Epithelial cell of proximal tubule (primary cell): Measurements from ENCODE around the gene CBFA2T3. TPM values are rescaled to one million over a fixed set of nuclear protein-coding genes. Genes with fewer than 3 reads are reported as not detected.
"Not testable (repeated sequence)": the region's sequence is repeated elsewhere in the genome, so short reads cannot be mapped to it uniquely, and the experiment has no call there.

Experiments used
- DNase-seq: peaks from one replicate; pipeline ENCODE4 v3.0.0-alpha.2; 2011; ENCODE audit warnings: low read depth
- H3K4me3 ChIP-seq: 2 replicates; pipeline ENCODE4 v1.5.1; 2011; ENCODE audit warnings: low read depth, mild to moderate bottlenecking, low read length
- total RNA-seq: library from RNA; depleted of rRNA; stranded (reverse); fragments of >200 nt; gene quantifications from 2 replicates; pipeline ENCODE4 v1.2.3, GENCODE V29; 2015
- TF ChIP-seq, protein P1 (sequence below): conservative IDR thresholded peaks from 2 replicates; pipeline ENCODE4 v1.5.1; 2012; ENCODE audit warnings: low read depth, mild to moderate bottlenecking, low read length

CBFA2T3 gene
- total RNA-seq, 1 donor from 2014 or later: 0.86 TPM

GRCh38 chr16:89011909-89012621 lies 35.1 kb upstream of the CBFA2T3 start:
- TF ChIP-seq, protein P1, sequence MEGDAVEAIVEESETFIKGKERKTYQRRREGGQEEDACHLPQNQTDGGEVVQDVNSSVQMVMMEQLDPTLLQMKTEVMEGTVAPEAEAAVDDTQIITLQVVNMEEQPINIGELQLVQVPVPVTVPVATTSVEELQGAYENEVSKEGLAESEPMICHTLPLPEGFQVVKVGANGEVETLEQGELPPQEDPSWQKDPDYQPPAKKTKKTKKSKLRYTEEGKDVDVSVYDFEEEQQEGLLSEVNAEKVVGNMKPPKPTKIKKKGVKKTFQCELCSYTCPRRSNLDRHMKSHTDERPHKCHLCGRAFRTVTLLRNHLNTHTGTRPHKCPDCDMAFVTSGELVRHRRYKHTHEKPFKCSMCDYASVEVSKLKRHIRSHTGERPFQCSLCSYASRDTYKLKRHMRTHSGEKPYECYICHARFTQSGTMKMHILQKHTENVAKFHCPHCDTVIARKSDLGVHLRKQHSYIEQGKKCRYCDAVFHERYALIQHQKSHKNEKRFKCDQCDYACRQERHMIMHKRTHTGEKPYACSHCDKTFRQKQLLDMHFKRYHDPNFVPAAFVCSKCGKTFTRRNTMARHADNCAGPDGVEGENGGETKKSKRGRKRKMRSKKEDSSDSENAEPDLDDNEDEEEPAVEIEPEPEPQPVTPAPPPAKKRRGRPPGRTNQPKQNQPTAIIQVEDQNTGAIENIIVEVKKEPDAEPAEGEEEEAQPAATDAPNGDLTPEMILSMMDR: no peak
- no peak overlapping the region for H3K4me3 ChIP-seq
- no peak for DNase-seq

DNA sequence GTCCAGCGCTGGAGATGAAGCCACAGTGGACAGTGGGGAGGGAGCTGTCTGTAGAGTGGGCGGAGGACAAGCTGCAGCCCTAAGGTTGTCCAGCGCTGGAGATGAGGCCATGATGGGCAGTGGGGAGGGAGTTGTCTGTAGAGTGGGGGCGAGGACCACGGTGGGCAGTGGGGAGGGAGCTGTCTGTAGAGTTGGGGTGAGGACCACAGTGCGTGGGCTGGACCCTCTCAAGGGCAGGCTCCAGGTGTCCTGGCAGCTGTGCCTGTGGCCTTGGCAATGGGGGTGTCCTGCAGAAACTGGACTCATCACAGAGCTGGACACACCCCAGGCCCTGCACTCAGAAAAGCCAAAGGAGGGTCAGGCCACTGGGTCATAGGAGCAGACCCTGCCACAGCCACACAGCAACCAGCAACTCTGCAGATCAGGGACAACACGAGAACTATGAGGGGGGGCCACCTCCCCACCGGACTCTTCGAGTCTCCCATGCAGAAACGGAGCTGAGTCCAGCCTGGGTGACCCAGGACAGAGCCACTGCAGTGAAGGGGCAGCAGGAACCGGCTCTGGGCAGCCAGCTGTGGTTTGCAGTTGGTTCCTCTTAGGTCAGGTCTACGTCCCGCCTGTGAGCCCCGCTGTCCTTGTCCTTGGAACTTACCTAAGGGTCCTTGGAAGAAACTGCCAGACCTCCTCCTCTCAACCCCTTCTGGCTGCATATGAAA lies 33.4 kb upstream of the CBFA2T3 start:
- TF ChIP-seq, protein P1: no peak
- H3K4me3 ChIP-seq: no peak overlapping the region
- DNase-seq: no peak

GRCh38 chr16:89009343-89010209 lies 32.6 kb upstream of the CBFA2T3 start:
- DNase-seq: no peak
- TF ChIP-seq, protein P1: no peak
- H3K4me3 ChIP-seq: no peak overlapping the region

GRCh38 chr16:89008796-89009195 lies 31.8 kb upstream of the CBFA2T3 start:
- DNase-seq, H3K4me3 ChIP-seq: not testable (repeated sequence)

- H3K4me3 ChIP-seq: no peak overlapping the region
- TF ChIP-seq, protein P1: no peak
- no peak for DNase-seq
These were observed 30.6 kb upstream of the CBFA2T3 start for GRCh38 chr16:89007371-89008249.

GRCh38 chr16:89006036-89006752 lies 29.2 kb upstream of the CBFA2T3 start:
- H3K4me3 ChIP-seq: no peak overlapping the region
- TF ChIP-seq, protein P1: no peak
- no peak for DNase-seq
